ENCODE measurements around the gene A1BG.

The A1BG gene

GRCh38 chr19:58352760-58353671 lies at the start of gene A1BG:
Gene A1BG (minus strand): TSS chr19:58353492. CDS start chr19:58353437, 55 bp downstream.
- DNase-seq (ENCODE audit: low read depth), result no peak
- Histone ChIP-seq H3K9ac (ENCODE audit: low read length) (no peak within 1 kb of the TSS), H3K4me3 (ENCODE audit: low read length) (no peak within 1 kb of the TSS), H3K4me1 (ENCODE audit: control insufficient read depth, insufficient read depth, low read length) (peaks cover 28% of the 10 kb centered on the region), H3K27me3 (replicated peaks; ENCODE audit: control insufficient read depth, insufficient read depth, low read length) (no peaks in the 10 kb centered on the region), H3K9me3 (ENCODE audit: control insufficient read depth, low read length) (no peaks in the 10 kb centered on the region), H3K36me3 (ENCODE audit: control insufficient read depth, insufficient read depth, low read length, severe bottlenecking) (no peaks in the 10 kb centered on the region)

GRCh38 chr19:58401840-58402421 lies 48.6 kb upstream of the A1BG start:
- no peaks in the 10 kb centered on the region for H3K36me3 ChIP-seq (ENCODE audit: control insufficient read depth, insufficient read depth, low read length, severe bottlenecking)
- peaks cover 12% of the 10 kb centered on the region for H3K4me1 ChIP-seq (ENCODE audit: control insufficient read depth, insufficient read depth, low read length)
- peak overlapping the region; percentile 86 for H3K4me3 ChIP-seq (ENCODE audit: low read length)
- H3K9me3 ChIP-seq (ENCODE audit: control insufficient read depth, low read length), result no peaks in the 10 kb centered on the region
- H3K9ac ChIP-seq (ENCODE audit: low read length), result peak overlapping the region; percentile 80
- no peaks in the 10 kb centered on the region for H3K27me3 ChIP-seq (replicated peaks; ENCODE audit: control insufficient read depth, insufficient read depth, low read length)
- no peak for DNase-seq (ENCODE audit: low read depth)

GRCh38 chr19:58400916-58401839 lies 47.9 kb upstream of the A1BG start:
- peaks cover 12% of the 10 kb centered on the region for H3K4me1 ChIP-seq (ENCODE audit: control insufficient read depth, insufficient read depth, low read length)
- H3K36me3 ChIP-seq (ENCODE audit: control insufficient read depth, insufficient read depth, low read length, severe bottlenecking), result no peaks in the 10 kb centered on the region
- H3K9ac ChIP-seq (ENCODE audit: low read length), result peak overlapping the region; percentile 84
- H3K4me3 ChIP-seq (ENCODE audit: low read length), result peak overlapping the region; percentile 86
- H3K9me3 ChIP-seq (ENCODE audit: control insufficient read depth, low read length), result no peaks in the 10 kb centered on the region
- H3K27me3 ChIP-seq (replicated peaks; ENCODE audit: control insufficient read depth, insufficient read depth, low read length), result no peaks in the 10 kb centered on the region
- DNase-seq (ENCODE audit: low read depth), result peak; percentile 100

- peaks cover 12% of the 10 kb centered on the region for H3K4me1 ChIP-seq (ENCODE audit: control insufficient read depth, insufficient read depth, low read length)
- H3K36me3 ChIP-seq (ENCODE audit: control insufficient read depth, insufficient read depth, low read length, severe bottlenecking), result no peaks in the 10 kb centered on the region
- no peaks in the 10 kb centered on the region for H3K9me3 ChIP-seq (ENCODE audit: control insufficient read depth, low read length)
- no peaks in the 10 kb centered on the region for H3K27me3 ChIP-seq (replicated peaks; ENCODE audit: control insufficient read depth, insufficient read depth, low read length)
- H3K4me3 ChIP-seq (ENCODE audit: low read length), result peak overlapping the region; percentile 79
- no peak for DNase-seq (ENCODE audit: low read depth)
- peak overlapping the region; percentile 84 for H3K9ac ChIP-seq (ENCODE audit: low read length)
Measured at GRCh38 chr19:58400316-58400915, 47.1 kb upstream of the A1BG start.

GRCh38 chr19:58399903-58400302 lies 46.6 kb upstream of the A1BG start:
- no peak for DNase-seq (ENCODE audit: low read depth)
- Histone ChIP-seq H3K9ac (ENCODE audit: low read length) (no peak overlapping the region), H3K27me3 (replicated peaks; ENCODE audit: control insufficient read depth, insufficient read depth, low read length) (no peaks in the 10 kb centered on the region), H3K36me3 (ENCODE audit: control insufficient read depth, insufficient read depth, low read length, severe bottlenecking) (peaks cover 4% of the 10 kb centered on the region), H3K4me1 (ENCODE audit: control insufficient read depth, insufficient read depth, low read length) (peaks cover 12% of the 10 kb centered on the region), H3K9me3 (ENCODE audit: control insufficient read depth, low read length) (no peaks in the 10 kb centered on the region), H3K4me3 (ENCODE audit: low read length) (no peak overlapping the region)

- Histone ChIP-seq H3K36me3 (ENCODE audit: control insufficient read depth, insufficient read depth, low read length, severe bottlenecking) (peaks cover 18% of the 10 kb centered on the region), H3K9ac (ENCODE audit: low read length) (no peak overlapping the region), H3K9me3 (ENCODE audit: control insufficient read depth, low read length) (no peaks in the 10 kb centered on the region), H3K27me3 (replicated peaks; ENCODE audit: control insufficient read depth, insufficient read depth, low read length) (no peaks in the 10 kb centered on the region), H3K4me3 (ENCODE audit: low read length) (no peak overlapping the region), H3K4me1 (ENCODE audit: control insufficient read depth, insufficient read depth, low read length) (peaks cover 12% of the 10 kb centered on the region)
- DNase-seq (ENCODE audit: low read depth), result no peak
Measured at GRCh38 chr19:58398545-58398944, 45.3 kb upstream of the A1BG start.

GRCh38 chr19:58398087-58398486 lies 44.8 kb upstream of the A1BG start:
- no peaks in the 10 kb centered on the region for H3K9me3 ChIP-seq (ENCODE audit: control insufficient read depth, low read length)
- no peaks in the 10 kb centered on the region for H3K27me3 ChIP-seq (replicated peaks; ENCODE audit: control insufficient read depth, insufficient read depth, low read length)
- no peak for DNase-seq (ENCODE audit: low read depth)
- peaks cover 12% of the 10 kb centered on the region for H3K4me1 ChIP-seq (ENCODE audit: control insufficient read depth, insufficient read depth, low read length)
- H3K36me3 ChIP-seq (ENCODE audit: control insufficient read depth, insufficient read depth, low read length, severe bottlenecking), result peaks cover 23% of the 10 kb centered on the region
- no peak overlapping the region for H3K9ac ChIP-seq (ENCODE audit: low read length)
- no peak overlapping the region for H3K4me3 ChIP-seq (ENCODE audit: low read length)

- Histone ChIP-seq H3K4me3 (ENCODE audit: low read length) (no peak overlapping the region), H3K9me3 (ENCODE audit: control insufficient read depth, low read length) (no peaks in the 10 kb centered on the region), H3K27me3 (replicated peaks; ENCODE audit: control insufficient read depth, insufficient read depth, low read length) (no peaks in the 10 kb centered on the region), H3K4me1 (ENCODE audit: control insufficient read depth, insufficient read depth, low read length) (peaks cover 12% of the 10 kb centered on the region), H3K36me3 (ENCODE audit: control insufficient read depth, insufficient read depth, low read length, severe bottlenecking) (peaks cover 28% of the 10 kb centered on the region), H3K9ac (ENCODE audit: low read length) (no peak overlapping the region)
- no peak for DNase-seq (ENCODE audit: low read depth)
Measured at GRCh38 chr19:58397533-58398037, 44.3 kb upstream of the A1BG start.

GRCh38 chr19:58396691-58397532 lies 43.6 kb upstream of the A1BG start:
- Histone ChIP-seq H3K27me3 (replicated peaks; ENCODE audit: control insufficient read depth, insufficient read depth, low read length) (no peaks in the 10 kb centered on the region), H3K36me3 (ENCODE audit: control insufficient read depth, insufficient read depth, low read length, severe bottlenecking) (peaks cover 33% of the 10 kb centered on the region), H3K4me3 (ENCODE audit: low read length) (no peak overlapping the region), H3K9ac (ENCODE audit: low read length) (no peak overlapping the region), H3K4me1 (ENCODE audit: control insufficient read depth, insufficient read depth, low read length) (peaks cover 9% of the 10 kb centered on the region), H3K9me3 (ENCODE audit: control insufficient read depth, low read length) (no peaks in the 10 kb centered on the region)
- no peak for DNase-seq (ENCODE audit: low read depth)

Data from adipocyte (in vitro differentiated cells).